Adrenal gland (tissue), 12 donors: ENCODE results near the gene CHST10. TPM values are rescaled to one million over a fixed set of nuclear protein-coding genes. Genes with fewer than 3 reads are reported as not detected.

ENCODE experiments used
- DNase-seq, 7 donors: peaks; one replicate each; pipeline ENCODE4 v3.0.0-alpha.2; 2019 to 2020
- H3K27ac ChIP-seq, 5 donors: fragments of 200-600 bp; sonication (generic) in 4 of 5; 1 replicate in 3 of 5; 2 replicates in 2 of 5; pipeline versions ENCODE4 v1.5.1 to v1.8.0; 2016 to 2020; ENCODE audit warnings: mild to moderate bottlenecking in 1 of 5
- H3K27me3 ChIP-seq: fragments of 200-600 bp; 2 replicates; pipeline ENCODE4 v1.8.0; 2021
- H3K36me3 ChIP-seq, 2 donors: fragments of 200-600 bp; replicated peaks in 1 of 2; 1 replicate in 1 of 2; 2 replicates in 1 of 2; pipeline versions ENCODE4 v1.5.1 to v1.8.0; 2018 to 2022
- H3K4me1 ChIP-seq, 2 donors: fragments of 200-600 bp; replicated peaks in 1 of 2; 1 replicate in 1 of 2; 2 replicates in 1 of 2; pipeline versions ENCODE4 v1.5.1 to v1.8.0; 2018 to 2021
- H3K4me3 ChIP-seq, 4 donors: fragments of 200-600 bp; sonication (generic) in 3 of 4; one replicate each; pipeline ENCODE4 v1.5.1; 2016 to 2018
- H3K9me3 ChIP-seq, 3 donors: fragments of 200-600 bp; sonication (generic) in 1 of 3; replicated peaks in 1 of 3; 1 replicate in 2 of 3; 2 replicates in 1 of 3; pipeline versions ENCODE4 v1.5.1 to v1.8.0; 2016 to 2021
- CTCF ChIP-seq, 6 experiments: fragments of 450-650 bp in 4 of 6; fragments of 200-600 bp in 2 of 6; sonication (generic) in 1 of 6; IDR thresholded peaks; 1 replicate in 5 of 6; 2 replicates in 1 of 6; pipeline versions ENCODE4 v1.5.1 to v1.8.0; 2016 to 2021; ENCODE audit warnings: antibody characterized with exemption in 6 of 6, mild to moderate bottlenecking in 2 of 6, moderate library complexity in 1 of 6
- POLR2A ChIP-seq, 2 donors: fragments of 450-650 bp; IDR thresholded peaks; one replicate each; pipeline ENCODE4 v1.6.1; 2017; ENCODE audit warnings: antibody characterized with exemption in 2 of 2, mild to moderate bottlenecking in 2 of 2, moderate library complexity in 1 of 2
- WGBS, 4 donors: extraction: QIAGEN DNeasy Blood & Tissue Kit in 2 of 4; methylation state at CpG; one replicate each; pipeline versions ENCODE4 v1.1.5 to v1.1.7; 2013 to 2017; 5-methylcytosine and 5-hydroxymethylcytosine counted together
- intact Hi-C, 2 donors: fragments of 100-400 bp; cut with DNase I; formaldehyde crosslinking; loops; one replicate each; pipeline versions ENCODE4 v1.14.1 to v1.15.0; 2022 to 2023
- polyA plus RNA-seq, 3 donors: library from polyadenylated mRNA; stranded (reverse); fragments of 200-250 nt in 2 of 3; fragments of 350-450 nt in 1 of 3; fragmentation: Illumina TruSeq in 1 of 3; extraction: RNeasy Lipid Tissue Mini Kit (QIAGEN cat#74804) in 1 of 3; gene quantifications; one replicate each; pipeline ENCODE4 v1.2.3, GENCODE V29; 2013 to 2014
- total RNA-seq, 9 donors: library from RNA; depleted of rRNA in 4 of 9; stranded (reverse); fragments of >200 nt in 4 of 9; fragments of 120-200 nt in 1 of 9; fragmentation: NEBNext Ultra II Directional in 1 of 9; extraction: Animal tissue kit (Norgen Biotek cat#: 25700) in 1 of 9; gene quantifications; one replicate each; pipeline versions ENCODE4 v1.1.0 to v1.2.4, GENCODE V29; 2013 to 2023
- donor health status: healthy with polysubstance abuse.
- donor health status: Bipolar disorder and iron deficiency.
- donor health status: DM: yes; HTN: yes; CAD: no.
- donor health status: DM: no; HTN: no; CAD: no.
- donor health status: DM: no; HTN: no; CAD: no.
- donor health status: DM: yes; HTN: yes; CAD: no.

Gene CHST10
- total and polyA plus RNA-seq, 12 donors = 5.6 to 18.4 (median 10.0) TPM

GRCh38 chr2:100407073-100407472, 10.4 kb downstream of the CHST10 start:
- no peak overlapping the region for H3K27ac ChIP-seq
- TF ChIP-seq POLR2A (IDR thresholded peaks at IDR 0.05) (no peak), CTCF (IDR thresholded peaks at IDR 0.05) (no peak)
- DNase-seq = peak in 1 of 7 donors; percentile 21
- H3K4me1 ChIP-seq = no peaks in the 10 kb centered on the region
- H3K9me3 ChIP-seq = no peaks in the 10 kb centered on the region
- intact Hi-C loops = no loop called here
- 90 to 100% (median 93%) methylated on average over 4 to 6 of the region's 6 CpGs for WGBS, 4 donors
- no peaks in the 10 kb centered on the region for H3K27me3 ChIP-seq
- no peak overlapping the region for H3K4me3 ChIP-seq
- peaks cover 0 to 18% of the 10 kb centered on the region in 2 donors for H3K36me3 ChIP-seq

GRCh38 chr2:100406120-100406508, 11.4 kb downstream of the CHST10 start:
- H3K36me3 ChIP-seq = peaks cover 0 to 20% of the 10 kb centered on the region in 2 donors
- no peaks in the 10 kb centered on the region for H3K4me1 ChIP-seq
- TF ChIP-seq CTCF (IDR thresholded peaks at IDR 0.05) = no peak
- TF ChIP-seq POLR2A (IDR thresholded peaks at IDR 0.05) = no peak
- DNase-seq = peak in 1 of 7 donors; percentile 27
- no peaks in the 10 kb centered on the region for H3K27me3 ChIP-seq
- H3K9me3 ChIP-seq = no peaks in the 10 kb centered on the region
- H3K4me3 ChIP-seq = no peak overlapping the region
- no peak overlapping the region for H3K27ac ChIP-seq
- intact Hi-C loops = no loop called here
- 83 to 99% (median 95%) methylated on average over 4 to 5 of the region's 5 CpGs for WGBS, 4 donors

GRCh38 chr2:100405403-100406119, 11.9 kb downstream of the CHST10 start:
- Histone ChIP-seq H3K4me1 (no peaks in the 10 kb centered on the region), H3K36me3 (peaks cover 0 to 20% of the 10 kb centered on the region in 2 donors), H3K27me3 (no peaks in the 10 kb centered on the region), H3K9me3 (no peaks in the 10 kb centered on the region), H3K27ac (no peak overlapping the region), H3K4me3 (no peak overlapping the region)
- intact Hi-C loops = no loop called here
- TF ChIP-seq POLR2A (IDR thresholded peaks at IDR 0.05) = no peak
- TF ChIP-seq CTCF (IDR thresholded peaks at IDR 0.05) = no peak
- peak in 1 of 7 donors; percentile 30 for DNase-seq
- WGBS, 4 donors = 93 to 95% (median 94%) methylated on average over 12 to 13 of the region's 13 CpGs

- H3K4me1 ChIP-seq = no peaks in the 10 kb centered on the region
- intact Hi-C loops = no loop called here
Measured at GRCh38 chr2:100404411-100404810, 13.1 kb downstream of the CHST10 start.

More at GRCh38 chr2:100404411-100404810, 13.1 kb downstream of the CHST10 start:
- H3K36me3 ChIP-seq = peaks cover 0 to 20% of the 10 kb centered on the region in 2 donors
- H3K4me3 ChIP-seq = no peak overlapping the region
- no peaks in the 10 kb centered on the region for H3K27me3 ChIP-seq
- DNase-seq = no peak
- WGBS, 4 donors = 88 to 98% (median 96%) methylated on average over 7 of the region's 7 CpGs
- no peak overlapping the region for H3K27ac ChIP-seq
- TF ChIP-seq POLR2A (IDR thresholded peaks at IDR 0.05) (no peak), CTCF (IDR thresholded peaks at IDR 0.05) (no peak)
- H3K9me3 ChIP-seq = no peaks in the 10 kb centered on the region
